Measurements from ENCODE around the gene DSCAM.

GRCh38 chr21:40049031-40049930, 797.7 kb downstream of the DSCAM start:
- TF ChIP-seq CTCF (IDR thresholded peaks at IDR 0.05): no peak
- no peak for TF ChIP-seq POLR2A (IDR thresholded peaks at IDR 0.05)
